IPS-18c (cell line): ENCODE data around the gene BCL6.

Experiments
- H3K4me3 ChIP-seq: 2 replicates; pipeline ENCODE4 v1.7.0; 2013; ENCODE audit warnings: low read depth, mild to moderate bottlenecking, low read length, moderate library complexity; ENCODE audit not compliant: insufficient read depth
- H3K9me3 ChIP-seq: one replicate; pipeline ENCODE4 v1.6.1; 2013; ENCODE audit warnings: mild to moderate bottlenecking, low read length, moderate library complexity; ENCODE audit not compliant: control insufficient read depth, insufficient read depth

Gene BCL6

GRCh38 chr3:187767266-187768012 lies 22.2 kb upstream of the BCL6 start:
- no peak overlapping the region for H3K4me3 ChIP-seq

GRCh38 chr3:187765342-187765741 lies 20.1 kb upstream of the BCL6 start:
- no peak overlapping the region for H3K4me3 ChIP-seq
- no peaks in the 10 kb centered on the region for H3K9me3 ChIP-seq

More at GRCh38 chr3:187767266-187768012, 22.2 kb upstream of the BCL6 start:
- no peaks in the 10 kb centered on the region for H3K9me3 ChIP-seq

- H3K4me3 ChIP-seq: no peak overlapping the region
Observed at GRCh38 chr3:187763850-187764648, 18.8 kb upstream of the BCL6 start.

GRCh38 chr3:187762792-187763191 lies 17.5 kb upstream of the BCL6 start:
- Histone ChIP-seq H3K4me3 (no peak overlapping the region), H3K9me3 (no peaks in the 10 kb centered on the region)

More at GRCh38 chr3:187763850-187764648, 18.8 kb upstream of the BCL6 start:
- no peaks in the 10 kb centered on the region for H3K9me3 ChIP-seq

GRCh38 chr3:187759601-187760000 lies 14.3 kb upstream of the BCL6 start:
- Histone ChIP-seq H3K4me3 (no peak overlapping the region), H3K9me3 (no peaks in the 10 kb centered on the region)

- no peaks in the 10 kb centered on the region for H3K9me3 ChIP-seq
- H3K4me3 ChIP-seq: no peak overlapping the region
Observed at GRCh38 chr3:187758318-187758955, 13.2 kb upstream of the BCL6 start.

GRCh38 chr3:187753516-187753915 lies 8.2 kb upstream of the BCL6 start:
- H3K9me3 ChIP-seq: no peaks in the 10 kb centered on the region
- no peak overlapping the region for H3K4me3 ChIP-seq

- H3K4me3 ChIP-seq: no peak overlapping the region; the same call in 1 of the 2 replicates
- H3K9me3 ChIP-seq: no peaks in the 10 kb centered on the region
Observed at GRCh38 chr3:187750513-187751123, 5.3 kb upstream of the BCL6 start.

- H3K9me3 ChIP-seq: no peaks in the 10 kb centered on the region
- no peak overlapping the region; the same call in 1 of the 2 replicates for H3K4me3 ChIP-seq
Observed at GRCh38 chr3:187750006-187750512, 4.8 kb upstream of the BCL6 start.

GRCh38 chr3:187748050-187748481 lies 2.8 kb upstream of the BCL6 start:
- Histone ChIP-seq H3K4me3 (no peak overlapping the region), H3K9me3 (peaks cover 2% of the 10 kb centered on the region)

- Histone ChIP-seq H3K9me3 (peaks cover 2% of the 10 kb centered on the region), H3K4me3 (no peak overlapping the region)
Observed at GRCh38 chr3:187747506-187747905, 2.2 kb upstream of the BCL6 start.

GRCh38 chr3:187746442-187747281 lies 1.4 kb upstream of the BCL6 start:
- peaks cover 2% of the 10 kb centered on the region for H3K9me3 ChIP-seq
- peak overlapping the region; percentile 56; the same call in 1 of the 2 replicates for H3K4me3 ChIP-seq

- Histone ChIP-seq H3K9me3 (peaks cover 2% of the 10 kb centered on the region), H3K4me3 (peak overlapping the region; percentile 56)
Observed at GRCh38 chr3:187746059-187746441, 782 bp upstream of the BCL6 start.

GRCh38 chr3:187744169-187745151 lies 808 bp downstream of the BCL6 start:
- H3K4me3 ChIP-seq: peak overlapping the region; percentile 82
- peaks cover 2% of the 10 kb centered on the region for H3K9me3 ChIP-seq
